Measurements from ENCODE around the gene PALLD. TPM values are rescaled to one million over a fixed set of nuclear protein-coding genes. Genes with fewer than 3 reads are reported as not detected.

PALLD gene
- total RNA-seq, 3 donors from 2014 or later = 112 to 663 (median 150) TPM

DNA sequence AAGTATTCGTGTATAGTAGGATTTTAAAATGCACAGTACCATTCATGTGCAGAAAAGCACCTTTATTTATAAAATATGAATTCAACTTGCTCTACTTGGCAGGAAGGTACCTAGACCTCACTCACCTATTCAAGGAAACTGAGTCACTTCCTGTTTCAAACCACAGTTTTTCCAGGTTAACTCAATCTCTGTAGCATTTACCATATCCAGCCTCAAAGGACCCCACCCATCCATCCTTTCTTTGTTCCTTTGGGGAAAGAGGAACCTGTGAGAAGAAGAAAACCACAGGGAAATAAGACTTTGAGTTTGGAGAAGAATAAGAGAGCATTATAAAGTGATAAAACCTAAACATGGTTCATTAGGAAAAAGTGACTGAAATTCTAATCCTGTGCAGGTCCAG, 262.5 kb downstream of the PALLD start:
- no peak for DNase-seq
- TF ChIP-seq, protein P1, sequence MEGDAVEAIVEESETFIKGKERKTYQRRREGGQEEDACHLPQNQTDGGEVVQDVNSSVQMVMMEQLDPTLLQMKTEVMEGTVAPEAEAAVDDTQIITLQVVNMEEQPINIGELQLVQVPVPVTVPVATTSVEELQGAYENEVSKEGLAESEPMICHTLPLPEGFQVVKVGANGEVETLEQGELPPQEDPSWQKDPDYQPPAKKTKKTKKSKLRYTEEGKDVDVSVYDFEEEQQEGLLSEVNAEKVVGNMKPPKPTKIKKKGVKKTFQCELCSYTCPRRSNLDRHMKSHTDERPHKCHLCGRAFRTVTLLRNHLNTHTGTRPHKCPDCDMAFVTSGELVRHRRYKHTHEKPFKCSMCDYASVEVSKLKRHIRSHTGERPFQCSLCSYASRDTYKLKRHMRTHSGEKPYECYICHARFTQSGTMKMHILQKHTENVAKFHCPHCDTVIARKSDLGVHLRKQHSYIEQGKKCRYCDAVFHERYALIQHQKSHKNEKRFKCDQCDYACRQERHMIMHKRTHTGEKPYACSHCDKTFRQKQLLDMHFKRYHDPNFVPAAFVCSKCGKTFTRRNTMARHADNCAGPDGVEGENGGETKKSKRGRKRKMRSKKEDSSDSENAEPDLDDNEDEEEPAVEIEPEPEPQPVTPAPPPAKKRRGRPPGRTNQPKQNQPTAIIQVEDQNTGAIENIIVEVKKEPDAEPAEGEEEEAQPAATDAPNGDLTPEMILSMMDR (IDR thresholded peaks at IDR 0.05) = no peak
- Histone ChIP-seq H3K36me3 (ENCODE audit: low read depth) (no peaks in the 10 kb centered on the region), H3K4me3 (no peak overlapping the region), H3K4me1 (ENCODE audit: low read depth) (no peaks in the 10 kb centered on the region), H3K9me3 (no peaks in the 10 kb centered on the region)
- intact Hi-C loops (cut with DNase I, micrococcal nuclease) = no loop called here
- ATAC-seq = no peak

DNA sequence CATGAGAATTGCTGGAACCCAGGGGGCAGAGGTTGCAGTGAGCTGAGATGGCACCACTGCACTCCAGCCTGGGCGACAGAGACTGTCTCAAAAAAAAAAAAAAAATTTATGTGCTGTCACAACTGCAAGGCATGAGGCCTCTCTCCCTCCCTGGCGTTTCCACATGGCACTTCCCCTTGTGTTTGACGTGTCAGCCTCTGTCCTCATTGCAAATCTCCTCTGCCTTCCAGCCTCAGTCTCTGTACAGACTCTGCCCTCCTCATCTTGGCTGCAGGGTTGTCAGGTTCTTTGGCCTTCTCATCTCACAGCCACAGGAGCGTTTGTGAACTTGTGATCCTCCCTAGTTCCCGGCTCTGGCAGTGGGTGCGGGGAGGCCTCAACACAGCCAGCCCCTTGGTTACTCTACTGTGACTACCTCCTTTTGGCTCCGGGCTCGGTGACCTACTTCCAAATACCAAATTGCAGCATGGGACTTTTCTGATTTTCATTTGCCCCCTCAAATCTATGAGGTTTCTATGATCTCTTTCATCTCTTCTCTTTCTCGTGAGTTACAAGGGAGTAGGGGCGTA, 263.2 kb downstream of the PALLD start:
- Histone ChIP-seq H3K9me3 (no peaks in the 10 kb centered on the region), H3K36me3 (ENCODE audit: low read depth) (no peaks in the 10 kb centered on the region), H3K4me1 (ENCODE audit: low read depth) (no peaks in the 10 kb centered on the region), H3K4me3 (no peak overlapping the region)
- TF ChIP-seq, protein P1 (IDR thresholded peaks at IDR 0.05) = no peak
- ATAC-seq = no peak
- DNase-seq = no peak
- intact Hi-C loops (cut with DNase I, micrococcal nuclease) = no loop called here

DNA sequence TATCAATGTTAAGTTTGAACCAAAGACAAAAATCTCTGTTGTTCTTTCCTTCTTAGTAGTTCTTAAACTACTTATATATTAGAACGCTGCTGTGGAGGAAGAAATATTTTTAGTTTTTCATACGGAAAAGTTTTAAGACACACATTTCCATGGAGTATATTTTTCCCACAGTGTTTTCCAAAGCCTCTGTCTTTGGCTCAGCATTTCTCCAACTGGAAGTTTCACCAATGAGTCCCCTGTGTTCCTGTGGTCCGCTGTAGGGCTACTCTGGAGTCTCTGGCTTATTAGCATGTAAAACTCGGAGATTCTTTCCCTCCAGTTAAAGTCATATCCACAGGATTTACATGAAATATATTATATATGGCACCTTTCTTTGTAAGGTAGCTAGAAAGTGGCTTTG, 264.2 kb downstream of the PALLD start:
- H3K4me1 ChIP-seq (ENCODE audit: low read depth) = peaks cover 8% of the 10 kb centered on the region
- no peak overlapping the region for H3K4me3 ChIP-seq
- DNase-seq (no peak), ATAC-seq (no peak)
- no peaks in the 10 kb centered on the region for H3K36me3 ChIP-seq (ENCODE audit: low read depth)
- no peaks in the 10 kb centered on the region for H3K9me3 ChIP-seq
- TF ChIP-seq, protein P1 (IDR thresholded peaks at IDR 0.05) = no peak
- intact Hi-C loops (cut with DNase I, micrococcal nuclease) = no loop called here

DNA sequence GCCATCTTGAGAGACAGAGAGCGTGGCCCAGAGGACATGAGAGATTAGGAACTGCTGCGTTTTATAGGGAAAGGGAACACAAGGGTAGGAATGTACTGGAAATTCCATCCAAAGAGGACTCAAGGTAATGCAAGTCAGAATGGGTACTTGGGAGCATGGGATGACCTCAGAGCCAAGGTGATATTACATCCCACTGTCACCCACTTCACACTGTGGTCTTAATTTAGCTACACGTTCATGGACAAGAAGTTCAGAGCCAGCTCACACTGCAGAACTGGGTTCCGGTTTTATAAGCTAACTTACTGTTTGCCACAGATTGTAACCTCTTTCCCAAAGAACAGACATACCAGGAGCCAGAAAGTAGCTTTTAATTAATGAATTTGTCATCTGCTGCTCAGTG, 268.5 kb downstream of the PALLD start:
- intact Hi-C loops (cut with DNase I, micrococcal nuclease) = no loop called here
- Histone ChIP-seq H3K36me3 (ENCODE audit: low read depth) (no peaks in the 10 kb centered on the region), H3K4me3 (no peak overlapping the region), H3K4me1 (ENCODE audit: low read depth) (peaks cover 19% of the 10 kb centered on the region), H3K9me3 (no peaks in the 10 kb centered on the region)
- no peak for ATAC-seq
- TF ChIP-seq, protein P1 (IDR thresholded peaks at IDR 0.05) = no peak
- DNase-seq = no peak

DNA sequence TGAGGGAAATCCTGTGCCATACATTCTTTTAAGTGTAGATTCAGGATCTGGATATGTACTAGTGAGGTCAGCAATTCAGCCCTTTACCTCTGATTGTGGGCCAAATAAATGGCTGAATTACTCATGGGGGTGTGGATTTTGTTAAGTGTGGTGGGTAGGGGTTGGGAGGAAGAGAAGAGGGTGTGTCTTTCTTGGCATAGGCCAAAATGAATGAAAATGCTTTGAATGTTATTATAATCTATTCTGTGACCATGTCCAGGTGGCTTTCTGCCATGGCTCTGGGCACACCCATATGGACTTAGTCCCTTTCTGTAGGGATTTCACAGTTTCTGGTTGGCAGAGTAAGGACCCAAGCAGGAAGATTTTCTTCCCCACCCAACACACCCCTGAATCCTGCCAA, 268.9 kb downstream of the PALLD start:
- intact Hi-C loops (cut with DNase I, micrococcal nuclease) = no loop called here
- ATAC-seq (peak; percentile 89), DNase-seq (peak; percentile 62 to 78 (median 66))
- TF ChIP-seq, protein P1 (IDR thresholded peaks at IDR 0.05) = no peak
- Histone ChIP-seq H3K36me3 (ENCODE audit: low read depth) (no peaks in the 10 kb centered on the region), H3K9me3 (no peaks in the 10 kb centered on the region), H3K4me3 (no peak overlapping the region), H3K4me1 (ENCODE audit: low read depth) (peaks cover 19% of the 10 kb centered on the region)

All from mucosa of descending colon (tissue), 3 donors.